Mesendoderm (in vitro differentiated cells): ENCODE data around the gene CXCR3.
"Not testable (repeated sequence)": the region's sequence is repeated elsewhere in the genome, so short reads cannot be mapped to it uniquely, and the experiment has no call there.

Source experiments
- DNase-seq: peaks from one replicate; pipeline ENCODE4 v3.0.0; 2013
- H2AK5ac ChIP-seq: 2 replicates; pipeline ENCODE4 v1.6.1; 2013; ENCODE audit warnings: low read length, inconsistent platforms
- H2BK120ac ChIP-seq: 2 replicates; pipeline ENCODE4 v1.6.1; 2013; ENCODE audit warnings: low read depth, mild to moderate bottlenecking, low read length, moderate library complexity, mixed read lengths
- H2BK15ac ChIP-seq: replicated peaks from 2 replicates; pipeline ENCODE4 v1.6.1; 2013; ENCODE audit warnings: low read depth, mild to moderate bottlenecking, moderate library complexity
- H2BK5ac ChIP-seq: 2 replicates; pipeline ENCODE4 v1.6.1; 2013; ENCODE audit warnings: low read length, inconsistent platforms
- H3K18ac ChIP-seq: 2 replicates; pipeline ENCODE4 v1.6.1; 2013; ENCODE audit warnings: mild to moderate bottlenecking, low read length, mixed read lengths
- H3K23ac ChIP-seq: one replicate; pipeline ENCODE4 v1.6.1; 2013; ENCODE audit warnings: low read length
- H3K27ac ChIP-seq: 2 replicates; pipeline ENCODE4 v1.5.1; 2013; ENCODE audit warnings: low read depth, mild to moderate bottlenecking, inconsistent platforms, low read length, moderate library complexity
- H3K27me3 ChIP-seq: 2 replicates; pipeline ENCODE4 v1.6.1; 2013; ENCODE audit warnings: low read length, control low read depth, mild to moderate bottlenecking, inconsistent platforms; ENCODE audit not compliant: insufficient read depth, poor library complexity
- H3K36me3 ChIP-seq: 2 replicates; pipeline ENCODE4 v1.6.1; 2013; ENCODE audit warnings: low read length, inconsistent platforms; ENCODE audit not compliant: control insufficient read depth, insufficient read depth
- H3K4ac ChIP-seq: one replicate; pipeline ENCODE4 v1.6.1; 2013; ENCODE audit warnings: low read depth, mild to moderate bottlenecking, low read length, moderate library complexity
- H3K4me1 ChIP-seq: 2 replicates; pipeline ENCODE4 v1.6.1; 2013; ENCODE audit warnings: low read depth, low read length, inconsistent platforms; ENCODE audit not compliant: control insufficient read depth
- H3K4me2 ChIP-seq: 2 replicates; pipeline ENCODE4 v1.6.1; 2013; ENCODE audit warnings: low read length
- H3K4me3 ChIP-seq: 2 replicates; pipeline ENCODE4 v1.5.1; 2013; ENCODE audit warnings: mild to moderate bottlenecking, low read length
- H3K56ac ChIP-seq: one replicate; pipeline ENCODE4 v1.6.1; 2013; ENCODE audit warnings: low read length
- H3K79me1 ChIP-seq: 2 replicates; pipeline ENCODE4 v1.6.1; 2013; ENCODE audit warnings: low read length, inconsistent platforms
- H3K79me2 ChIP-seq: 2 replicates; pipeline ENCODE4 v1.6.1; 2013; ENCODE audit warnings: mild to moderate bottlenecking, low read length; ENCODE audit not compliant: control insufficient read depth, insufficient read depth
- H3K9ac ChIP-seq: 2 replicates; pipeline ENCODE4 v1.6.1; 2013; ENCODE audit warnings: low read length, inconsistent platforms
- H4K5ac ChIP-seq: one replicate; pipeline ENCODE4 v1.6.1; 2013; ENCODE audit warnings: low read length
- H4K8ac ChIP-seq: one replicate; pipeline ENCODE4 v1.6.1; 2013; ENCODE audit warnings: low read depth, mild to moderate bottlenecking, control low read depth, low read length, moderate library complexity
- WGBS: extraction: QIAGEN DNeasy Blood & Tissue Kit; methylation state at CpG from one replicate; pipeline ENCODE4 v1.1.7; 2013; ENCODE audit warnings: low lambda C conversion rate, missing lambda C conversion rate; ENCODE audit not compliant: insufficient coverage; ENCODE audit errors: extremely low coverage; 5-methylcytosine and 5-hydroxymethylcytosine counted together

CXCR3 gene

DNA sequence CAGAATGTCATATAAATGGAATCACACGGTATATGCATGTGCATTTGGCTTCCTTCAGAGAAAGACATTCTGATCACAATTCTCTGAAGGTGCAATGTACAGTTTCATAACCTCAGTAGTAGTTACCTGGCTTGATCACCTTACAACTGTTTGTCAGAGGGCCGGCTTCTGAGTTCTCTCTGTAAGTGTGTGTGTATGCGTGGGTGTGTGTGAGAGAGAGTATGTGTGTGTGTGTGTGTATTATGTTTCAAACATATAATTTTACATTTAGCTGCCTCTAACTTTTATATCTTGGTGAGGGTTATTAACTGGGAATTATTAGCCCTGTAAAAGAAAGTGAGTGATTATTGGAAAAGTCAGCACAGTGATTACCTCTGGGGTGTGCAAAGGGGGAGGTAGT is 41.0 kb upstream of the CXCR3 start:
- Histone ChIP-seq H3K56ac (no peak overlapping the region), H2AK5ac (no peak overlapping the region), H4K5ac (no peak overlapping the region), H2BK15ac (no peak overlapping the region), H3K4me1 (no peaks in the 10 kb centered on the region), H3K79me1 (no peaks in the 10 kb centered on the region), H3K9ac (no peak overlapping the region), H2BK120ac (no peak overlapping the region), H3K27ac (no peak overlapping the region), H3K18ac (no peak overlapping the region), H2BK5ac (no peak overlapping the region), H3K36me3 (no peaks in the 10 kb centered on the region), H3K4me3 (no peak overlapping the region), H4K8ac (no peak overlapping the region), H3K79me2 (no peaks in the 10 kb centered on the region), H3K4ac (no peak overlapping the region), H3K23ac (no peak overlapping the region), H3K27me3 (no peaks in the 10 kb centered on the region), H3K4me2 (no peak overlapping the region)
- WGBS = no CpG with 5 or more reads among the region's 3 CpGs
- no peak for DNase-seq

DNA sequence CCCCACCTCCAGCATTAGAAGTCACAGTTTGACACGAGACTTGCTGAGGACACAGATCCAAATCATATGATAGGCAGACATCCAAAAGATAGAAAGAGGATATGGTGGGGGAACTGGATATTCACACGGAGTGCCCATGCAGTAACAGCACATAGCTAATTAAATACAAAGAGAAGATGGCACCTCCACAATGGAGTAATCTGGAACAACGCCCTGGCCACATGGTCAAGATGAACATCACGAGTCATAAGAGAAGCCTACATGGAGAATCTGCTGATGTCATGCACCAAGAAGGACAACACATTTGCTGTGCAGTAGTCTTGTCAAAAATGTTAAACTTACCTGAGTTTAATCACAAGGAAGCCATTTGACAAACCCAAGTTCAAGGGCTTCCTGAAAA is 39.0 kb upstream of the CXCR3 start:
- no CpG with 5 or more reads among the region's 4 CpGs for WGBS
- Histone ChIP-seq H2BK120ac (no peak overlapping the region), H3K23ac (no peak overlapping the region), H2BK5ac (no peak overlapping the region), H3K27me3 (no peaks in the 10 kb centered on the region), H2AK5ac (no peak overlapping the region), H3K56ac (no peak overlapping the region), H3K9ac (no peak overlapping the region), H3K79me1 (no peaks in the 10 kb centered on the region), H3K79me2 (no peaks in the 10 kb centered on the region), H3K4me1 (no peaks in the 10 kb centered on the region), H3K4me3 (no peak overlapping the region), H2BK15ac (no peak overlapping the region), H3K4ac (no peak overlapping the region), H3K4me2 (no peak overlapping the region), H4K8ac (no peak overlapping the region), H3K18ac (no peak overlapping the region), H3K36me3 (no peaks in the 10 kb centered on the region), H3K27ac (no peak overlapping the region), H4K5ac (no peak overlapping the region)
- DNase-seq = no peak

DNA sequence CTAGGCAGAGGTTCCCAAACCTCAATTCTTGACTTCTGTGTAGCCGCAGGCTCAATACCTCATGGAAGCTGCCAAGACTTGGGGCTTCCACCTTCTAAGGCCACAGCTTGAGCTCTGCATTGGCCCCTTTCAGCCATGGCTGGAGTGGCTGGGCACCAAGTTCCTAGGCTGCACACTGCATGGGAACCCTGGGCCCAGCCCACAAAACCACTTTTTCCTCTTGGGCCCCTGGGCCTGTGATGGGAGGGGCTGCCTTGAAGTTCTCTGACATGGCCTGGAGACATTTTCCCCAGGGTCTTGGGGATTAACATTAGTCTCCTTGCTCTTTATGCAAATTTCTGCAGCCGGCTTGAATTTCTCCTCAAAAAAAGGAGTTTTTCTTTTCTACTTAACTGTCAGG is 35.0 kb upstream of the CXCR3 start:
- no peak overlapping the region for H4K8ac ChIP-seq
- no peaks in the 10 kb centered on the region for H3K27me3 ChIP-seq
- no peak overlapping the region for H3K56ac ChIP-seq
- H2BK5ac ChIP-seq = no peak overlapping the region
- H3K4me2 ChIP-seq = no peak overlapping the region
- H2BK120ac ChIP-seq = no peak overlapping the region
- no peak overlapping the region for H3K23ac ChIP-seq
- DNase-seq = no peak
- no peaks in the 10 kb centered on the region for H3K79me1 ChIP-seq
- H3K79me2 ChIP-seq = no peaks in the 10 kb centered on the region
- H3K4ac ChIP-seq = no peak overlapping the region
- WGBS = no CpG with 5 or more reads among the region's 2 CpGs
- H3K18ac ChIP-seq = no peak overlapping the region
- no peak overlapping the region for H3K27ac ChIP-seq
- H3K9ac ChIP-seq = no peak overlapping the region
- no peak overlapping the region for H3K4me3 ChIP-seq
- H2AK5ac ChIP-seq = no peak overlapping the region
- H3K36me3 ChIP-seq = no peaks in the 10 kb centered on the region
- no peaks in the 10 kb centered on the region for H3K4me1 ChIP-seq
- no peak overlapping the region for H4K5ac ChIP-seq
- no peak overlapping the region for H2BK15ac ChIP-seq

DNA sequence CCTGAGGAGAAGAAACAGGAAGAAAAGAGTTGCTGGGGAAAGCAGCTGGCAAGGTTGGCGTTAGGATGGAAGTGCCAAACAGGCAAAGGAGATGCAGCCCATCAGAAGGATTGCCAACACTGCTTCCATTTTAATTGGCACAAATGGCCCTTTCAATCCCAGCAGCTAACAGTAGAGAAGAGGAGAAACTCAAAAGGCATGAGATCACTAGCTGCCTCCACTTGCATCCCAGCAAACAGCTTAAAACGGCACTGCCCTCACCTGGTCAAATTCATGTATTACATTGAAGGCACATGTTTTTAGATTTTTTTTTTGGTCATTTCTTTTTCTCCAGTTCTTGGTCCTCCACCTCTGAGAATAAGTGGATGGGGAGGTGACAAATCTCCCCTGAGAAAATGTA is 34.1 kb upstream of the CXCR3 start:
- Histone ChIP-seq H3K9ac (no peak overlapping the region), H2BK15ac (no peak overlapping the region), H3K4ac (no peak overlapping the region), H3K79me1 (no peaks in the 10 kb centered on the region), H4K5ac (no peak overlapping the region), H4K8ac (no peak overlapping the region), H3K56ac (no peak overlapping the region), H3K4me3 (no peak overlapping the region), H3K79me2 (no peaks in the 10 kb centered on the region), H2BK5ac (no peak overlapping the region), H2BK120ac (no peak overlapping the region), H3K4me2 (no peak overlapping the region), H3K36me3 (no peaks in the 10 kb centered on the region), H3K27me3 (no peaks in the 10 kb centered on the region), H3K27ac (no peak overlapping the region), H3K23ac (no peak overlapping the region), H3K4me1 (no peaks in the 10 kb centered on the region), H2AK5ac (no peak overlapping the region), H3K18ac (no peak overlapping the region)
- WGBS = no CpG with 5 or more reads among the region's 2 CpGs
- peak; percentile 55 for DNase-seq

DNA sequence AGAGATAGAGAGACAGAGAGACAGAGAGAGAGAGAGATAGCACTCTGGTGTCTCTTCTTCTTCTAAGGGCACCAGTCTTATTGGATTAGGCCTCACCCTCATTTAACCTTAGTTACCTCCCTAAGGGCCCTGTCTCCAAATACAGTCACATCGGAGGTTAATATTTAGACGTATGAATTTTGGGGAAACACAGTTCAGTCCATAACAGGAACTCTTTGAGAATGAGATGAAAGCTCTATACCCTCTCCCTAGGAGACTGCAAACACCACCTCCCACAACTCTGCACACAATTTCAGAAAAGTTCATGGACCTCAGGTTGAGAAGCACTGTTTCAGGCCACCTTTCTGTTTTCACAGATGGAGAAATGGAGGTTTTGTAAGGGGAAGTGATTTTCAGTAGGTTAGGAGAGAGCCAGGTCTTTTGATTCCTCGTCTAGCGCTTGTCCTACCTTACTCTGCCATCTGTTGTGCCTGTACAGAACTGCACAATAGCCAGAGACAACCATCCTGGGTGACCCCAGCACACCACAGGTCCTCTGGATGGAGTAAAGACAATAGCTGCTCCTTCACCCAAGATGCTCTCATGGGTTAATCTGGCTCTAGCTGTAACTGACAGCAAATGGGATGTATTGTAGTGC is 32.1 kb upstream of the CXCR3 start:
- Histone ChIP-seq H3K4ac (no peak overlapping the region), H2BK5ac (no peak overlapping the region), H3K79me1 (no peaks in the 10 kb centered on the region), H3K23ac (no peak overlapping the region), H3K4me1 (no peaks in the 10 kb centered on the region), H4K5ac (no peak overlapping the region), H3K18ac (no peak overlapping the region), H2AK5ac (no peak overlapping the region), H3K27ac (no peak overlapping the region), H2BK120ac (no peak overlapping the region), H3K9ac (no peak overlapping the region), H3K36me3 (no peaks in the 10 kb centered on the region), H3K27me3 (no peaks in the 10 kb centered on the region), H3K4me3 (no peak overlapping the region), H2BK15ac (no peak overlapping the region), H3K56ac (no peak overlapping the region), H4K8ac (no peak overlapping the region), H3K4me2 (no peak overlapping the region), H3K79me2 (no peaks in the 10 kb centered on the region)
- no peak for DNase-seq
- no CpG with 5 or more reads among the region's 4 CpGs for WGBS

DNA sequence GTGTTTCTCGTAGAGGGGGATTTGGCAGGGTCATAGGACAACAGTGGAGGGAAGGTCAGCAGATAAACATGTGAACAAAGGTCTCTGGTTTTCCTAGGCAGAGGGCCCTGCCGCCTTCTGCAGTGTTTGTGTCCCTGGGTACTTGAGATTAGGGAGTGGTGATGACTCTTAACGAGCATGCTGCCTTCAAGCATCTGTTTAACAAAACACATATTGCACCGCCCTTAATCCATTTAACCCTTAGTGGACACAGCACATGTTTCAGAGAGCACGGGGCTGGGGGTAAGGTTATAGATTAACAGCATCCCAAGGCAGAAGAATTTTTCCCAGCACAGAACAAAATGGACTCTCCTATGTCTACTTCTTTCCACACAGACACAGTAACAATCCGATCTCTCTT is 26.1 kb upstream of the CXCR3 start:
- not testable (repeated sequence) for H3K27me3 ChIP-seq, H3K4ac ChIP-seq, H3K4me2 ChIP-seq, H3K79me2 ChIP-seq, H3K18ac ChIP-seq, H3K36me3 ChIP-seq, H2BK5ac ChIP-seq, H3K9ac ChIP-seq, DNase-seq, H3K4me3 ChIP-seq, H2BK120ac ChIP-seq, H2AK5ac ChIP-seq, H3K4me1 ChIP-seq, H4K5ac ChIP-seq, H3K27ac ChIP-seq, H3K56ac ChIP-seq, H2BK15ac ChIP-seq, H3K23ac ChIP-seq, H4K8ac ChIP-seq, H3K79me1 ChIP-seq
- WGBS = no CpG with 5 or more reads among the region's 6 CpGs
